SU-DHL-6 (cell line): ENCODE results near the gene ACOX3.

Experiments
- H2AFZ ChIP-seq: fragments of 200-600 bp; sonication (generic); 2 replicates; pipeline ENCODE4 v1.6.1; 2014; ENCODE audit warnings: low read depth, mild to moderate bottlenecking, moderate library complexity, mixed read lengths, antibody characterized with exemption, low read length; ENCODE audit not compliant: severe bottlenecking
- H3F3A ChIP-seq: fragments of 200-600 bp; shearing (Covaris generic); 2 replicates; pipeline ENCODE4 v1.6.0; 2016; ENCODE audit warnings: antibody characterized with exemption, mild to moderate bottlenecking; ENCODE audit not compliant: insufficient read depth
- H3K27ac ChIP-seq: fragments of 200-600 bp; sonication (generic); 2 replicates; pipeline ENCODE4 v1.5.1; 2016; ENCODE audit warnings: low read depth, mild to moderate bottlenecking, low read length, moderate library complexity, mixed read lengths
- H3K27me3 ChIP-seq: fragments of 200-600 bp; sonication (generic), shearing (Covaris generic); 2 replicates; pipeline ENCODE4 v1.6.0; 2014; ENCODE audit warnings: mild to moderate bottlenecking, low read length
- H3K36me3 ChIP-seq: fragments of 200-600 bp; sonication (generic); 2 replicates; pipeline ENCODE4 v1.6.1; 2014; ENCODE audit warnings: mild to moderate bottlenecking, low read length, mixed read lengths
- H3K4me2 ChIP-seq: fragments of 300-600, 200-600 bp; shearing (Covaris generic), sonication (generic); 2 replicates; pipeline ENCODE4 v1.6.0; 2014; ENCODE audit warnings: low read length, low read depth, mild to moderate bottlenecking; ENCODE audit not compliant: poor library complexity, severe bottlenecking
- H3K4me3 ChIP-seq: fragments of 200-600 bp; sonication (generic); 2 replicates; pipeline ENCODE4 v1.5.1; 2014; ENCODE audit warnings: antibody characterized with exemption, low read length, mild to moderate bottlenecking, mixed read lengths; ENCODE audit not compliant: insufficient read depth, poor library complexity, severe bottlenecking
- H3K79me2 ChIP-seq: fragments of 200-600 bp; sonication (generic); 2 replicates; pipeline ENCODE4 v1.6.1; 2014; ENCODE audit warnings: mild to moderate bottlenecking, low read length, moderate library complexity; ENCODE audit not compliant: insufficient read depth
- H3K9ac ChIP-seq: fragments of 200-600 bp; sonication (generic); 2 replicates; pipeline ENCODE4 v1.7.0; 2014; ENCODE audit warnings: mild to moderate bottlenecking, low read length
- H3K9me2 ChIP-seq: fragments of 200-600 bp; sonication (generic); replicated peaks from 2 replicates; pipeline ENCODE4 v1.6.1; 2014; ENCODE audit warnings: low read length; ENCODE audit not compliant: insufficient read depth
- H3K9me3 ChIP-seq: fragments of 200-600 bp; sonication (generic); 2 replicates; pipeline ENCODE4 v1.6.1; 2014; ENCODE audit warnings: low read length, mixed read lengths; ENCODE audit not compliant: insufficient read depth
- H4K20me1 ChIP-seq: fragments of 200-600 bp; sonication (generic); 2 replicates; pipeline ENCODE4 v1.6.1; 2014; ENCODE audit warnings: low read depth, mild to moderate bottlenecking, antibody characterized with exemption, low read length, moderate library complexity, mixed read lengths
- CTCF ChIP-seq: fragments of 200-600 bp; sonication (generic); IDR thresholded peaks from one replicate; pipeline ENCODE4 v1.5.1; 2017; ENCODE audit warnings: antibody characterized with exemption, mild to moderate bottlenecking, low read length, moderate library complexity; ENCODE audit not compliant: insufficient read depth, poor library complexity, severe bottlenecking
- EZH2phosphoT487 ChIP-seq: fragments of 200-600 bp; sonication (generic), shearing (Covaris generic); conservative IDR thresholded peaks from 2 replicates; pipeline ENCODE4 v1.6.1; 2018; ENCODE audit warnings: mild to moderate bottlenecking, antibody characterized with exemption, low read length, moderate library complexity, mixed read lengths

Gene ACOX3

GRCh38 chr4:8446122-8446521 lies 5.6 kb upstream of the ACOX3 start:
- Histone ChIP-seq H3K4me3 (no peak overlapping the region), H3K4me2 (no peak overlapping the region), H3K36me3 (no peaks in the 10 kb centered on the region), H3K9ac (no peak overlapping the region), H3K79me2 (peaks cover 45% of the 10 kb centered on the region), H3F3A (no peaks in the 10 kb centered on the region), H3K27me3 (no peaks in the 10 kb centered on the region), H4K20me1 (no peaks in the 10 kb centered on the region), H3K9me2 (no peaks in the 10 kb centered on the region), H3K27ac (no peak overlapping the region), H2AFZ (no peak overlapping the region), H3K9me3 (no peaks in the 10 kb centered on the region)
- no peak for TF ChIP-seq CTCF
- no peak for TF ChIP-seq EZH2phosphoT487

GRCh38 chr4:8443801-8444200 lies 3.3 kb upstream of the ACOX3 start:
- no peak for TF ChIP-seq CTCF
- no peak overlapping the region for H3K4me2 ChIP-seq

GRCh38 chr4:8442596-8443358 lies 2.3 kb upstream of the ACOX3 start:
- H3K79me2 ChIP-seq = peaks cover 77% of the 10 kb centered on the region
- H3K27ac ChIP-seq = no peak overlapping the region
- H3K9ac ChIP-seq = no peak overlapping the region
- TF ChIP-seq CTCF = no peak
- TF ChIP-seq EZH2phosphoT487 = no peak
- H2AFZ ChIP-seq = no peak overlapping the region
- H3K9me2 ChIP-seq = no peaks in the 10 kb centered on the region
- no peaks in the 10 kb centered on the region for H3K9me3 ChIP-seq
- no peaks in the 10 kb centered on the region for H3K27me3 ChIP-seq
- H3K4me2 ChIP-seq = peak overlapping the region; percentile 83
- no peaks in the 10 kb centered on the region for H3K36me3 ChIP-seq
- no peaks in the 10 kb centered on the region for H4K20me1 ChIP-seq
- H3K4me3 ChIP-seq = no peak overlapping the region
- H3F3A ChIP-seq = peaks cover 5% of the 10 kb centered on the region; the same call in 1 of the 2 replicates

More at GRCh38 chr4:8443801-8444200, 3.3 kb upstream of the ACOX3 start:
- H3K79me2 ChIP-seq = peaks cover 67% of the 10 kb centered on the region
- no peaks in the 10 kb centered on the region for H3K27me3 ChIP-seq
- no peak overlapping the region for H3K4me3 ChIP-seq
- no peak overlapping the region for H3K27ac ChIP-seq
- H3K9me3 ChIP-seq = no peaks in the 10 kb centered on the region
- H3K9me2 ChIP-seq = no peaks in the 10 kb centered on the region
- peaks cover 5% of the 10 kb centered on the region; the same call in 1 of the 2 replicates for H3F3A ChIP-seq
- no peaks in the 10 kb centered on the region for H3K36me3 ChIP-seq
- no peak overlapping the region for H3K9ac ChIP-seq
- no peaks in the 10 kb centered on the region for H4K20me1 ChIP-seq
- no peak overlapping the region for H2AFZ ChIP-seq
